ENCODE measurements around the gene BCL2.
"Not testable (repeated sequence)": the region's sequence is repeated elsewhere in the genome, so short reads cannot be mapped to it uniquely, and the experiment has no call there.

BCL2 gene

GRCh38 chr18:63236921-63237846, 82.4 kb downstream of the BCL2 start:
- H3K4me3 ChIP-seq (ENCODE audit: low read depth, low read length) = no peak overlapping the region
- in situ Hi-C loops (cut with HindIII; ENCODE audit: low sequenced_read_pairs) = no loop called here
- peak; percentile 6 for DNase-seq (ENCODE audit: low read depth)
- no peak for TF ChIP-seq CTCF (IDR thresholded peaks at IDR 0.05; ENCODE audit: low read depth, low read length, missing control alignments)

- in situ Hi-C loops (cut with HindIII; ENCODE audit: low sequenced_read_pairs) = no loop called here
- no peak for TF ChIP-seq CTCF (IDR thresholded peaks at IDR 0.05; ENCODE audit: low read depth, low read length, missing control alignments)
- DNase-seq (ENCODE audit: low read depth) = no peak
- no peak overlapping the region for H3K4me3 ChIP-seq (ENCODE audit: low read depth, low read length)
These were observed 83.2 kb downstream of the BCL2 start for GRCh38 chr18:63236406-63236805.

- DNase-seq (ENCODE audit: low read depth); in situ Hi-C loops (cut with HindIII; ENCODE audit: low sequenced_read_pairs): not testable (repeated sequence)
These were observed 83.6 kb downstream of the BCL2 start for GRCh38 chr18:63235920-63236319.

GRCh38 chr18:63234841-63235240, 84.7 kb downstream of the BCL2 start:
- DNase-seq (ENCODE audit: low read depth) = no peak
- H3K4me3 ChIP-seq (ENCODE audit: low read depth, low read length) = no peak overlapping the region
- TF ChIP-seq CTCF (IDR thresholded peaks at IDR 0.05; ENCODE audit: low read depth, low read length, missing control alignments) = no peak
- in situ Hi-C loops (cut with HindIII; ENCODE audit: low sequenced_read_pairs) = no loop called here

More at GRCh38 chr18:63235920-63236319, 83.6 kb downstream of the BCL2 start:
- not testable (repeated sequence) for H3K4me3 ChIP-seq (ENCODE audit: low read depth, low read length)

GRCh38 chr18:63234432-63234831, 85.1 kb downstream of the BCL2 start:
- no peak for TF ChIP-seq CTCF (IDR thresholded peaks at IDR 0.05; ENCODE audit: low read depth, low read length, missing control alignments)
- no peak for DNase-seq (ENCODE audit: low read depth)
- no peak overlapping the region for H3K4me3 ChIP-seq (ENCODE audit: low read depth, low read length)
- in situ Hi-C loops (cut with HindIII; ENCODE audit: low sequenced_read_pairs) = no loop called here

- no peak for TF ChIP-seq CTCF (IDR thresholded peaks at IDR 0.05; ENCODE audit: low read depth, low read length, missing control alignments)
- no peak overlapping the region for H3K4me3 ChIP-seq (ENCODE audit: low read depth, low read length)
- in situ Hi-C loops (cut with HindIII; ENCODE audit: low sequenced_read_pairs) = no loop called here
- no peak for DNase-seq (ENCODE audit: low read depth)
These were observed 86.2 kb downstream of the BCL2 start for GRCh38 chr18:63233334-63233733.

GRCh38 chr18:63232826-63233225, 86.7 kb downstream of the BCL2 start:
- H3K4me3 ChIP-seq (ENCODE audit: low read depth, low read length) = no peak overlapping the region
- TF ChIP-seq CTCF (IDR thresholded peaks at IDR 0.05; ENCODE audit: low read depth, low read length, missing control alignments) = no peak
- in situ Hi-C loops (cut with HindIII; ENCODE audit: low sequenced_read_pairs) = no loop called here
- no peak for DNase-seq (ENCODE audit: low read depth)

Measured in astrocyte of the cerebellum (primary cell).